NCI-H1694 treated with DMSO at 0.1 percent for 48 hours (cell line): ENCODE results near the gene ATP5MG.
"Not testable (repeated sequence)": the region's sequence is repeated elsewhere in the genome, so short reads cannot be mapped to it uniquely, and the experiment has no call there.

Experiments used
- DNase-seq: peaks from one replicate; lab custom pipeline; 2025; lab: John Stamatoyannopoulos, UW

Gene ATP5MG

DNA sequence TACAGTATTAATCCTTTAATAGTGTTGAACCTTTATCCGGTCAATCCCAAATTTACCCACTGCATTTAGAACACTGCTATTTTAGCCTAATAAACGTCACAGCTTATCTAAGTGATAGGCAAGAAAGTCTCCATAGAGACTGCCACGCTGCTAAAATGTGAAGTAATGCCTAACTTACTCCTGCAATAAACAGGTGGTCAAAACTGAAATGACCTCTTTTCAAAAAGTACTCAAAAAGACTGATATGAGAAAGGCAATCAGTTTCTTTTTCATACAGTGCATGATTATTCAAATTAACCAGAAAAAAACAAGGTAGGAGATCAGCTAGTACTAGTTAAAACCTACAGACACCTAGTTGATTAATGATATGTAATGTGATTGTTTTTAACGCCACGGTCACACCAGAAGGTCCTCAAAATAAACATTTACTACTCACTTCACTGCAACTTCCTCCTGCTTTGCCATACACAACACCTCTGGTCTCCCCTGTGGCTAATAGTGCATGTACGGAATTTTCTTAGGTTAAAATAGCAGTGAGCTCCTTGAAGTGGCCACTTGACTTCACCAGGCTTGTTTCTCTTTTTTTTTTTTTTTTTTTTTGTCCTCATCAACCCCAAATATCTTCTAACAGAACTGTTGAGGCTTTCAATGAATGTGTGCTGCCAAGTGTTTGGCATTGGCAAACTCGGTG is 8.8 kb downstream of the ATP5MG start:
- no peak for DNase-seq

DNA sequence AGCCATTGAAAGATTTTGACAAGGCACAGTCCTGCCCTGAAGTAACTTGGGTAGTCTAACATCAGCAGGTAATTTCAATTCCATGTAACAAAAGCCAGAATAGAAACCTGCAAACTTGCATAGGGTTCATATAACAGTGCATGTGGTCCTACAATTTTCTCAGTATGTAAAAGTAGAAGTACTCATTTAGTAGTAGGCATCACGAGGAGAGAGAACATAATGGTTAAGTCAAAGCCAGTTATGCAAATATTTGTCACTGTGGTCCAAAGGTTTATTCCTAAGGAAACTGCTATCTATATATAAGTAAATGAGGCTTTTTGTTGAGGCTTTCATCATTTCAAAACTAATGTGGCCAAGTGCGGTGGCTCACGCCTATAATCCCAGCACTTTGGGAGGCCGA is 10.1 kb downstream of the ATP5MG start:
- DNase-seq, result no peak

DNA sequence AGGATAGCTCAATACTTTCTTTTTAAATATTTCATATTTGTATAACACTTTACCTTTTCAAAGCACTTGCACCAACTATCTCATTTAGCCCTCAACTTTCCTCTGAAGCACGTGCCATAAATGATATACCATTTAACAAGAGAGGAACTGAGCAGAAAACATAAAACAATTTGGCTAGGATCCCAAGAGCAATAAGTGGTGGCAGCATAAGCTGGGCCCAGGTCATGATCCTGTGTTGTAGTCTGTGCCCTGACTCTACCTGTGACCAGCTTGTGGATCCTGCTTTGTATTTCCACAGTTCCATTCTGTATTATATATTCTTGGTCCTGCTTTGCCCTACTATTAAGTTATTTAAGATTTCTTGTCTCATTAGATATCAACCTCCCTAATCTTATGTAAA is 11.5 kb downstream of the ATP5MG start:
- DNase-seq, result no peak

DNA sequence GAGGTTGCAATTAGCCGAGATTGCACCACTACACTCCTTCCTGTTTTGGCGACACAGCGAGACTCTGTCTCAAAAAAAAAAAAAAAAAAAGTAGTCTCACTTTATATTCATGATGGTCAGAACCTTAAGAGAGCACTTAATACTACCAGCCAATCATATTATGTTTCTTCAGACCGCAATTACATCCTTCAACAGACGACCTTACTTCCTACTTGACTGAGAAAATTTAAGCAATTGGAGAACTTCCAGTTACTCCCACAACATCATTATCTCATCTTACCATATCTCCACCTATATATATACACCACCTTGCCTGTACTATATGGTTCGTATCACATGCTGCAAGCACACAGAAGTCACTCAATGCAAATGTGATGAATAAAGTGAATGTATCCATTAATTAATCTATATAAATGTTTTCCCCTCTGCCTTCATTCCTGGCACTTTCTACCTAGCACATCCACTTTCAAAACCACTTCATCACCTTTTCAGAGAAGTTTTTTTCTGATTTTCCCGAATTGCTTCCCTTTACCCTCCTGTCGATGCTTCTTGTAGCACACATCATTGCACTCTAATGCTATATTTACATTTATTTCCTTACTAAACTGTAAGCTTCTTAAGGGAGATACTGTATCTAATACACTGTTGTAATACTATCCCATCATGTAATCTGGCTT is 13.8 kb downstream of the ATP5MG start:
- DNase-seq, result no peak

DNA sequence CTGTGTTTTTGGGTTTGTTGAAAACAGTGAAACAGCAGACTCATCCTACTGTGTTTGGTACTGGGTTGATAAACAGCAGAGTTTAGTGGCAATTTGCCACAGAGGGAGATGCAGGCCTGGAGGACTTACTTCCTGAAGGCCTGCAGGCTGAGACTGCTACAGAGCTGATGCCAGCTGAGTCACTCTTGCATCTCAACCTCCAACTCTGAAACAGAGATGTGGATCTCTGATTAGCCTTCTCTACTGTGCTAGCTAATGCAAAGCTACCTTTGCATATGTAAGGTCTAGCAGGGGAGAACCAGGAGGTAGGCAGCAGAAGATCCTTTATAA is 14.3 kb downstream of the ATP5MG start:
- DNase-seq, result no peak

DNA sequence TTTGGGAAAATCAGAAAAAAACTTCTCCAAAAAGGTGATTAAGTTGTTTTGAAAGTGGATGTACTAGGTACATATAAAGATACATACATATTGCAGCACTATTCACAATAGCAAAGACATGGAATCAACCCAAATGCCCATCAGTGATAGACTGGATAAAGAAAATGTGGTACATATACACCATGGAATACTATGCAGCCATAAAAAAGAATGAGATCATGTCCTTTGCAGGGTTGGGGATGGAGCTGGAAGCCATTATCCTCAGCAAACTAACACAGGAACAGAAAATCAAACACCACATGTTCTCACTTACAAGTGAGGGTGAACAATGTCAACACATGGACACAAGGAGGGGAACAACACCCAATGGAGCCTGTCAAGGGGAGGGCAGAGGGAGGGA is 15.5 kb downstream of the ATP5MG start:
- not testable (repeated sequence) for DNase-seq

DNA sequence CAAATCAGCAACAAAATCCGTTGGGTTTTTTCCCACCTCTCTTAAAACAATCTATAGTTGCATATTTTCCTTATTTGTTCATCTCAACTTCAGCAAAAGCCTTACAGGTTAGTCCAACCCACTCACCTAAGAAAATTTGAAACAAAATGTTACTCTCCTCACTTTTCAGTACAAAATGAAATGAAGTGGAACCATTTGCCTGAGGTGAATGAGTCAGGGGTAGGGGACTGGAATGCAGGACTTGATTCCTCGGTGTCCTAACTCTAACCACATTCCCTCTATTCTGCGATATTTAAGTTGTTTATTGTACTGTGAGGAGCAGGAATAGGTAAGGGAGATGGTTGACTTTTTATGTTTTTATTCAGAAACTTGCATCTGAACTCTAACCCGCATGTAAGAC is 16.4 kb downstream of the ATP5MG start:
- no peak for DNase-seq

DNA sequence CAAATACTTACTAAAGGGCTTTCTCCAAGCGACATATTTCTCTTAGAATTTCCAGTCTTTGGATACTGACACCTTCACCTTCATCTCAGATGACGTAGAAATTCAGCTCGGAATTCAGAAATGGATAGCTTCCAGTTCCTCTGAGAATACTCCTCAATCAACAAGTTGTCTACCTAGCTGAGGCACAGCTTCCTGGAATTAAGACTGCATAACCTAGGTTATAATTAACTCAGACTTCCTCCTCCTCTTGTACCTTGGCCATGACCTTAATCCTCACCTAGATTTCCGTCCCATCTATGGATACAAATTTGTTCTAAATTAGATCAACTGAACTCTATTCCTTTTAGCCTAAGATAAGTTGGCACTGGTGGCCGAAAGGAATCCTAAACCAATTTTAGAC is 17.4 kb downstream of the ATP5MG start:
- DNase-seq, result no peak

DNA sequence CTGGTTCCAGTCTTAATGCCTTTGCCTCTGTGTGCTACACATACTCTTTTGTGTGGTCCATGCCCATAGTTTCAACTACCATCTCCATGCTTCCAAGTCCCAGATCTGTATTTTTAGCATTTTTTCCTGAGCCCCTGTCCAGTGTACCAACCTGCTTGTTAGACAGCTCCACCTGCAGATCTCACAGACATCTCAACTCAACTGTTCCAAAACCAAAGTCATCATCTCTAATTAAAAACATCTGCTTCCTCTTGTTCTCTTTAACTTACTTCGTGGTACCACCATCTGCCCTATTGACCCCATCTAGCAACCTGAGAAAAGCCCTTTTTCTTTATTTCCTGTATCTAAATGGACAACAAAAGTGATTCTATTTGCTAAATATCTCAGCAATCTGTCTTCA is 26.3 kb downstream of the ATP5MG start:
- DNase-seq, result no peak

DNA sequence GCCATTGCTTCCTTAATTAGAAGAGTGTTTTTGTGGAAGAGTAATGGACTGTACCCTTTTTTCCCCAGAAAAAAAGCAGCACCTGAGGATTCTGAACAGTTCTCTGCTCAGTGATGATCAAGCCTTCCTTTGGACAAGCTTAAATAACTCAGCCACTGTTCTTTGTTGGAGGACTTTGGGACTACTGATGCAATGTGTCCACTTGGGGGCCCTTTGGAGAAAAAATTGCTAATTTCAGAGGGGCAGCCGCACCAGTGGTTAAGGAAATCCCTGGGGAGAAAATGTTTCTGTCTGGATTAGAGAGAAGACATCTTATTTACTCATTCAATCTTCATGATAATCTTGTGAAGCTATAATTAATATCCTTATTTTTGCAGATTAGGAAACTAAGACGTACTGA is 29.6 kb downstream of the ATP5MG start:
- no peak for DNase-seq

DNA sequence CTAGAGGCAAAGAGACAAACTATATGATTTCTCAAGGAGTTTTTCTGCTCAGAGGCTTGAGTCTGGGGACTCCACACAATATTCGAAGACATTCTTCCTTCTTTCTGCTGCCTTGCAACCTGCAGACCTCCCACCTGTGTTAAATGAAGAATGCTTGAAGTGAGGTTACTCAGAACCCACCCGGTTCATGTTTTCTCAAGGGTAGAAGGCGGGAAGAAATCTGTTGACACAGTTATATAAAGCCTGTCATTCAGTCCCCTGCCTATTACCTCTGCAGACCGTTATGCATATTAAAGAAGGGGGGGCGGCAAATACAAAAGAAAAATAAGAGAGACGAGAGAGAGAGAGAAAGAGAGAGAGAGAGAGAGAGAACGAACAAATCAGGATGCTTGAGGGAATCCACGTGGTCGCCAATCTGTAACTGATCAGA is 32.7 kb downstream of the ATP5MG start:
- peak; percentile 17 for DNase-seq

DNA sequence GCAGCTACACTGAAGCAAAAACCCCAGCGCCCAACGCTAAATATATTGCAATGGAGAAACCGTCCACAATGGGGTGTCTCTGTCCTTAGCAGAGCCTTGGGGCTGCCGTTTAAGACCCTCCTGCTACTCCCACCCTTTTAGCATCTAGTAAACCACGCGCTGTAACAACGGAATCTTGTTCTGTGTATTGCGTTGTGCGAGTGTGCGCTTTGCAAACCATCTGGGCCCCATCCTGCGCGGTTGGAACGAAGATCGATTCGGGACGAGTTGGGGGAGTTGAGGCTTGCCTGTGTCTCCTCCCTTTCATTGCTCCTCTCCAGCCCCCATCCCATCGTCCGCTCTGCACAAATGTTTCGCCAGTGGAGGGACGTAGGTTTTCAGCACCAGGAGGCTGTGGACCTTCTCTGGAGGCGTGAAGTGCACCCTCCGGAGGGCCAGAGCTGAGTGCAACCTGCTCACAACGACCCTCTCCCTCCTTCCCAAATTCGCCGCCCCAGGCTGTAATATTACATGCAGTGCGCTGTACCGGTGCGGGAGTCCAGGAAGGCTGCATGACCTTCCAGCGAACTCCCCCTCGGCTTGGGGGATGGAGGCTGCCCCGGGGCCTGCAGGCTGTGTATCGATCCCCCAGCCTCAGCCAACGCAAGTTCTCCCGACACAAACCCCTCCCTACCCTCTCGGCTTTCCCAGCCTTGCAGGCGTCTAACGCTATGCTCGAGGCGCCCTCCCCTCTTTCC is 33.3 kb downstream of the ATP5MG start:
- no peak for DNase-seq

DNA sequence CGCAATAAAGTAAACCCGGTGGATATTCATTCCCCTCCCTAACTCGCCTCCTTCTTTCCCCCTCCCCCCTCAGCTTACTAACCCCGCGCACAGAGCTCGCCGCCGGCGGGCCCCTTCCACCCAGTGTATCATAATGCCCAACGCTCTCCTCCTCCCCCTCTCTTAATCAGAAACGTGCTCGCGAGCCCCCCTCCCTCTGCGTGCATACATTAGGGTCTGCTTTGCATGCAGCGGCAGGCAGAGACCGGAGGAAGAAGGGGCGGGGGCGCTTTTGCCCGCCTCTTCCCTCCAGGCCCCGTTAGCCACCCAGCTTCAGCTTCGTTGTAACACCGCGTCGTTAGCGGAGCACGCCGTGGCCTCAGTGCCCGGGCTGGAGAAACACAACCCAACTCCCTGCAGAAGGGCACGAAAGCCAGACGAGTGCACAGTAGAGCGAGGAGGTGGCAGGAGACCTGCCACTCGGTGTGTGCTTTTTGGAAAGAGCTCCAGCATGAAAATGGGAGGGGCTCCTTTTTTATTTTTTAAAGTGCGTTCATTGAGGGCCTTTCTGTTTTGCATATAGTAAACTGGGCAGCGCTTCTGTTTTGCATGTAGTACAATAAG is 34.0 kb downstream of the ATP5MG start:
- peak; percentile 39 for DNase-seq

DNA sequence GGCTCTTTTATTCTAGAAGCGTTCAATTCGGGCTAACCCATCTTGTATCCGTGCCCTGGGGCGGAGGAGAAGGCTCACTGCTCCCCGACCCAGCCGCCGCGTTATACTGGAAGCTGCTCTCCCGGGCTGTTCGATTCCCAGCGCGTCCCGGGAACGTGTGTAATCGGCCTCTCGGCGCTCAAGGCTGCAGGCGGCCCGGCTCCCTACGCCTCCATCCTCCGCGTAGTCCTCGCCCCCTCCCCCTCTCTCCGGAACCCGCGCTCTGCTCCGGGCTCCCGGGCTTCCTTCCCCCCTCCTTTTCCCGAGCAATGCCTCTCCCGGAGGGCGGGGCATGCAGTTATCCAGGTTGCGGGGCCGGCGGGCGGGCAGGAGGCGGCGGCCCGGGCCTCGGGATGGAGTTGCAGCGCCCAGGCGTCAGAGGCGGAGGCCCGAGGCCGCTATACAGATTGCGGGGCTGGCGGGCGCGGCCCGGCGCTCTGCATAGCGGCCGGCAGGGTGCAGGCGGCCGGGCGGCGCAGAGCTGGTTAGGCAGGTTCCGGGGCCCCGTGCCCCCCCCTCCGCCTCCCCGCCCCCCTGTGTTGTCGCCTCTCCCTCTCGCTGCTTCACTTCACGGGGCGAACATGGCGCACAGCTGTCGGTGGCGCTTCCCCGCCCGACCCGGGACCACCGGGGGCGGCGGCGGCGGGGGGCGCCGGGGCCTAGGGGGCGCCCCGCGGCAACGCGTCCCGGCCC is 34.7 kb downstream of the ATP5MG start, which contains the start of gene KMT2A:
Gene KMT2A (plus strand): TSS at position 600 of the 732 bp plus-strand sequence. CDS start 21 bp downstream, at position 621.
- DNase-seq, result peak; percentile 52

DNA sequence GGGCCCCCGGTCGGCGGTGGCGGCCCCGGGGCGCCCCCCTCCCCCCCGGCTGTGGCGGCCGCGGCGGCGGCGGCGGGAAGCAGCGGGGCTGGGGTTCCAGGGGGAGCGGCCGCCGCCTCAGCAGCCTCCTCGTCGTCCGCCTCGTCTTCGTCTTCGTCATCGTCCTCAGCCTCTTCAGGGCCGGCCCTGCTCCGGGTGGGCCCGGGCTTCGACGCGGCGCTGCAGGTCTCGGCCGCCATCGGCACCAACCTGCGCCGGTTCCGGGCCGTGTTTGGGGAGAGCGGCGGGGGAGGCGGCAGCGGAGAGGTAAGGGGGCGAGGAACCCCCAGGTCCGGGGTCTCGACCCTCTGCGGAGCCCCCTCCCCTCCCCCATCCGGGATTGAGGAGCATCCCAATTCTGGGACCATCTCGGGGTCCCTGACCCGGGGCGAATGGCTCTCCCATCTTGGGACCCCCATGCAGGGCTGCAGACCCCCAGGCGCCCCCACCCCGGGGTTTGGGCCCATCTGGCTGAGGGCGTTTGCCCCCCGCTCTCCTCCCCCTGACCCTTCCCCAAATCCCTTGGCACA is 35.3 kb downstream of the ATP5MG start:
- DNase-seq, result no peak

DNA sequence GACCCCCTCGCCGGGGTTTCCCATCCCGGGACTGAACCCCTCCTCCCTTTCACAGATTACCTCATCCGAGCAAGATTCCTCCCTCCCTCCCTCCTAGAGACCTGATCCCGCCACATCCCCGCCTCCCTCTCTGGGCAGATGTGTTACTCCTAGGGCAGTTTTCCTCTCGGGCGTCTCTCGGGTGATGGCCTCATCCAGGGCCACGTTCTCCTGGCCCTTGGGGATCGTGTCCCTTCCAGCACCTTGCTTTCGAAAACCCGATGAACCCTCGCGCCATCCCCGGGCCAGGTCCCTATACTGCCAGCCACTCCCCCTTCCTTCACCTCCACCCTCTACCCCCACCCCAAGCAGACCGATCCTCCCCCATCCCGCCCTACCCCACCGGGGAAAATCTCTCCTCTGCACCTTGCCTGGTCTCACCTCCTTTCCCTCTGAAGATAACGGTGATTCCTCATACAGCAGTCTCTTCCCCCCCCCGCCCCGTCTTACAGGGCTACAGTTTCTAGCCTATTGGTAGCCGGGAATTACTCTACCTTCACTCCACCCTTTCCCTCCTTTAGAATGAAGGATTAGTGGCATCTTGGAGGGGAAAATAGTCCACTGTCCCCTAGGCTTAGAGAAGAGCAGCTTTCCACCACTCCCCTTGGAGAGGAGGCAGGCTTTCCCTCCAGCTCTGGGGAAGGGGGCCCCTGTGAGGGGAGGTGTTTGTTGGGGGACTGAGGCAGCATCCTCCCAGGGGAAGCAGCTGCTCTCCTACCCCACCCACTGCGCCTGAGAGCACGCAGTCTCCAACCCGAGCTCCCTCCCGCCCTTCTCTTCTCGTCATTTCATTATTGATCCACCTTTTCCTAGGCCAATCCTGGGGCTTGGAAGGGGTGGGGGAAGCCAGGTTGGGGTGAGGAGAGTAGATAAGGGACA is 36.1 kb downstream of the ATP5MG start:
- no peak for DNase-seq

DNA sequence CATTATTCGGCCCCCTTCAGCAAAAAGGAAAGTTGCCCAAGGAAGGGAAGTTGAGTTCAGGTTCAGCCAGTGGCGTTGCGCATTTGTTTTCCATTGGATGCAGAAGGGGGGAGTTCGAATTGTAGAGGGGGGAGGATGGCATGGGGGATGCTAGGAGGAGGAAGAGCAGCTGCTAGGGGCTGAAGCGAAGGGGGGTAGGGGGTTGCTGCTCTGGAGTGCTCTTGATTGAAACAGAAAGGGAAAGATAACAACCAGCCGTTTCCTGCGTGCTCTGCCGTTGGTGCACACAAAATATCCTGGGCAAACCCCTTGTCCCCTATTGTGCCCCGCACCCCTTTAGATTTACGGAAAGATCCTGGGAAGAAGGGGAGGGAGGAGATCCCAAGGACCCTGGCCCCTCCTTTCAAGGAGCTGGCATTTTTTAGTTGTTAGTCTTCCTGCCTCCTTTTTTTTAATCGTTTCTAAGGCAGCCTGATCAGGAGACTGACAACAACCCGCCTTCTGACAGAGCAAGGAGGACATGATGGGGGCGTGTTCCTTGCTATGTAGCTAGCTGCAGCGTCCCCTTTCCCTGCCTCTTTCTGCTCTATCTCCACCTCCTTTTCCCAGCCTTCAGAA is 37.0 kb downstream of the ATP5MG start:
- DNase-seq, result no peak

DNA sequence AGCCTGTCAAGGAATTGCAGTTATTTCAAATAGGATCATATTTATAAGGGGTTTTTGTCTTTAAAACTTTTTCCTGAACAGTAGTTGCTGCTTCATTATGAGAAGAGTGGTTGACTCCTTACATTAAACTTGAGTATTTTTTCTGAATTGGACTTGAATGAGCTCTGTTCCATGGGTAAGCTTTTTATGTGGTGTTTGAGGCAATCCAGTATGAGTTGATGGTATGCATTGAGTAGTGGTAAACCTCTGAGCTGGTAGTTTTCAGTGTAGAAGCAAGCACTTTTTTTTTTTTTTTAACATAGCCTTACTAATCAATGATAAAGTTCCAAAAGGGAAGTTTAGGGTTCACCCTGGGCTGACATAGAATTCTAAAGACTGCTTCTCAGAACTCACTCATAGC is 38.2 kb downstream of the ATP5MG start:
- no peak for DNase-seq

DNA sequence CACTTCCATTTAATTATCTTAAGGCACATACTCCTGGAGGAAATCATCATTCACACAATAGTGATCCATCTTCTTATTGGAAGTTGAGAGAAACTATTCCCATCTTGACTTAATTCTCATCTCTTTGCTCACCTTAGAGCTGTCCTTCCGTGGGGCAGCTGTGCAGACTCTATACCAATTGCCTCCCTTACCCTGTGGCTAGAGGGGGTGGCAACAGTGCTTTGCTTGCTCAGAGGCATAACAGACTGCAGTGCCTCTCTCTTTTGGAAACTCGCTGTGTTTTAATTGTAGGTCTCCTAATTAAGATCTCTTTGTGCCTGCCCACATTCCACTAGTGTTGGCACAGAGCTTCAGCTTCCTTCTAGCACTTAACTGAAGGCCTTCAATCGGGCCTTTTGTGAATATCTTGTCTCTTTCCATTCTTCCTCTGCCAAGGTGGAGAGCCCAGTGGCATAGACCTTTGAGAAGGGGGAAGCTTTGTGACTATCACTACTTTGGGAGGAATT is 40.4 kb downstream of the ATP5MG start:
- no peak for DNase-seq

DNA sequence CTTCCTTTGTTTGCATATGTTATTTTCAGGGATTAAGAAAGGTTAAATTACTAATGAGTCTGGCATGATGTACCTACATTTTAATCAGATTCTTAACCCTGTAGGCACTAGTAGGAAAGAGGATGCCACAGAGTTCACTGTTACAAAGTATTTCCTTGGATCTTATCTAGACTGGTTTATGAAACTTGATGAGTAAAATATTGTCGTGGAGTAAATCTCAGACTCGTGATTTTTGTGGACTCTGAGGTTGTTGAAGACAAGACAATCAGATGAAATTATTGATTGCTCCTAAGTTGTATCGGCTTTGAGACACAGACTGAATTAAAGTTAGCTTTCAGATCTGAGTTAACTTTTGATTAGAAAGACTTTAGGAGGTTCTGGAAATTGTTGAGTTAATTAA is 40.9 kb downstream of the ATP5MG start:
- no peak for DNase-seq
